Choroid plexus epithelial cell (primary cell): ENCODE data around the gene KIR2DL1.
"Not testable (repeated sequence)": the region's sequence is repeated elsewhere in the genome, so short reads cannot be mapped to it uniquely, and the experiment has no call there.

Experiments
- DNase-seq: peaks from one replicate; pipeline ENCODE4 v3.0.0-alpha.2; 2010; ENCODE audit warnings: low read depth
- H3K4me3 ChIP-seq: 2 replicates; pipeline ENCODE4 v1.5.1; 2011; ENCODE audit warnings: low read depth, mild to moderate bottlenecking, control low read depth, low read length, moderate library complexity
- TF ChIP-seq, protein P1 (sequence below): conservative IDR thresholded peaks from 2 replicates; pipeline ENCODE4 v1.5.1; 2011; ENCODE audit warnings: low read depth, mild to moderate bottlenecking, control low read depth, inconsistent platforms, low read length, moderate library complexity

Gene KIR2DL1

DNA sequence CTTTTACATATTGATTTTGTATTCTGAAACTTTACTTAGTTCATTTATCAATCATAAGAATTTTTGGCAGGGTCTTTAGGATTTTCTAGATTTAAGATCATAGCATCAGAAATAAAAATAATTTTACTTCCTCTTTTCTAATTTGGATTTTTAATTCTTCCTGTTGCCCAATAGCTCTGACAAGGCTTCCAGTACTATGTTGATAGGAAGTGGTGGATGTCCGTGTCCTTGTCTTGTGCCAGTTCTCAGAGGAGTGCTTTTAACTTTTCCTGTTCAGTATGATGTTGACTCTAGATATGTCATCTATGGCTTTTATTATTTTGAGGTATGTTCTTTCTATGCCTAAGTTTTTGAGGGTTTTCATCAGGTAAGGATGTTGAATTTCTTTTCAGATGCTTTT, 26.2 kb downstream of the KIR2DL1 start:
- no peak for DNase-seq
- TF ChIP-seq, protein P1, sequence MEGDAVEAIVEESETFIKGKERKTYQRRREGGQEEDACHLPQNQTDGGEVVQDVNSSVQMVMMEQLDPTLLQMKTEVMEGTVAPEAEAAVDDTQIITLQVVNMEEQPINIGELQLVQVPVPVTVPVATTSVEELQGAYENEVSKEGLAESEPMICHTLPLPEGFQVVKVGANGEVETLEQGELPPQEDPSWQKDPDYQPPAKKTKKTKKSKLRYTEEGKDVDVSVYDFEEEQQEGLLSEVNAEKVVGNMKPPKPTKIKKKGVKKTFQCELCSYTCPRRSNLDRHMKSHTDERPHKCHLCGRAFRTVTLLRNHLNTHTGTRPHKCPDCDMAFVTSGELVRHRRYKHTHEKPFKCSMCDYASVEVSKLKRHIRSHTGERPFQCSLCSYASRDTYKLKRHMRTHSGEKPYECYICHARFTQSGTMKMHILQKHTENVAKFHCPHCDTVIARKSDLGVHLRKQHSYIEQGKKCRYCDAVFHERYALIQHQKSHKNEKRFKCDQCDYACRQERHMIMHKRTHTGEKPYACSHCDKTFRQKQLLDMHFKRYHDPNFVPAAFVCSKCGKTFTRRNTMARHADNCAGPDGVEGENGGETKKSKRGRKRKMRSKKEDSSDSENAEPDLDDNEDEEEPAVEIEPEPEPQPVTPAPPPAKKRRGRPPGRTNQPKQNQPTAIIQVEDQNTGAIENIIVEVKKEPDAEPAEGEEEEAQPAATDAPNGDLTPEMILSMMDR, result no peak
- H3K4me3 ChIP-seq, result no peak overlapping the region

DNA sequence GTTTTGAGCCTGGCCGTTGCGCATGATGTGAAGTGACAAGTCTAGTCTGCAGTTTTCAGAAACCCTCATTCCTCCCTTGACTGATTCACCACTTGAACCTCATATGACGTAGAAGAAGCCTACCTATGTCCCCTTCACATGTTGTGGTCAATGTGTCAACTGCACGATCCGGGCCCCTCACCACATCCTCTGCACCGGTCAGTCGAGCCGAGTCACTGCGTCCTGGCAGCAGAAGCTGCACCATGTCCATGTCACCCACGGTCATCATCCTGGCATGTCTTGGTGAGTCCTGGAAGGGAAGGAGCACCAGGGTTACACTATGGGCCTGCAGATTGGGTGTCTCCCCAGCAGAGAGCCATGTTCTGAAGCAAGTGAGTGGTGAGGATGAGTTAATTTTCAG, 33.8 kb downstream of the KIR2DL1 start, which contains the start of gene KIR2DL4:
Gene KIR2DL4 (plus strand): TSS at position 201 of the 400 bp plus-strand sequence. CDS start 42 bp downstream, at position 243.
- TF ChIP-seq, protein P1, result no peak
- no peak for DNase-seq
- no peak within 1 kb of the TSS for H3K4me3 ChIP-seq

DNA sequence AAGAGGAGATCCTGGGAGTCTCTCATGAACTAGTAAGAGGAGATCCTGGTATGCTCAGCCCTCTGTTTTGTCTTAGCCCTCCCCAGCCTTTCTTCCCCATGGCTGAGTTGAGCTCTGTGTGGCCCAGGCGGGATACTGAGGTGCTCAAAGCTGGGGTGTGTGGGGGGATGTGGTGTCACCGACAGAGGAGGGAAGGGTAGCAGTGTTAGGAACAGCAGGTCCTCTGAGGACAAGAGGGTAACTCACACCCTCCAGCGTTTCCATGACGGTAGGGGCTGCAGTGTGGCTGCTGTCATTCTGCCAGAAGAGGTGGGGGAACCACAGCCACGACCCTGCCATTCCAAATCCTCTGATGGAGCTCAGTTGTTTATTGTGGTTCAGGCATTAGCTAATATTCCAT, 34.5 kb downstream of the KIR2DL1 start:
- H3K4me3 ChIP-seq, result no peak overlapping the region
- no peak for DNase-seq
- TF ChIP-seq, protein P1, result no peak

DNA sequence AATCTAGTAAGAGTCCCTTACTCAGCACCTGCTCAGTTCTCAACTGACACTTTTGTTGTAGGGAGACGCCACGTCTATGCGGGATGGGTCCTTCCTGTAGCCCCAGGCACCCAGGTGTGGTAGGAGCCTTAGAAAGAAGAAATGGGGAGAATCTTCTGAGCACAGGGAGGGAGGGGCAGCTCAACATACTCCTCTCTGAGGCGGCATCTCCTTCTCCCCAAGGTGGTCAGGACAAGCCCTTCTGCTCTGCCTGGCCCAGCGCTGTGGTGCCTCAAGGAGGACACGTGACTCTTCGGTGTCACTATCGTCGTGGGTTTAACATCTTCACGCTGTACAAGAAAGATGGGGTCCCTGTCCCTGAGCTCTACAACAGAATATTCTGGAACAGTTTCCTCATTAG, 35.0 kb downstream of the KIR2DL1 start:
- TF ChIP-seq, protein P1, result no peak

DNA sequence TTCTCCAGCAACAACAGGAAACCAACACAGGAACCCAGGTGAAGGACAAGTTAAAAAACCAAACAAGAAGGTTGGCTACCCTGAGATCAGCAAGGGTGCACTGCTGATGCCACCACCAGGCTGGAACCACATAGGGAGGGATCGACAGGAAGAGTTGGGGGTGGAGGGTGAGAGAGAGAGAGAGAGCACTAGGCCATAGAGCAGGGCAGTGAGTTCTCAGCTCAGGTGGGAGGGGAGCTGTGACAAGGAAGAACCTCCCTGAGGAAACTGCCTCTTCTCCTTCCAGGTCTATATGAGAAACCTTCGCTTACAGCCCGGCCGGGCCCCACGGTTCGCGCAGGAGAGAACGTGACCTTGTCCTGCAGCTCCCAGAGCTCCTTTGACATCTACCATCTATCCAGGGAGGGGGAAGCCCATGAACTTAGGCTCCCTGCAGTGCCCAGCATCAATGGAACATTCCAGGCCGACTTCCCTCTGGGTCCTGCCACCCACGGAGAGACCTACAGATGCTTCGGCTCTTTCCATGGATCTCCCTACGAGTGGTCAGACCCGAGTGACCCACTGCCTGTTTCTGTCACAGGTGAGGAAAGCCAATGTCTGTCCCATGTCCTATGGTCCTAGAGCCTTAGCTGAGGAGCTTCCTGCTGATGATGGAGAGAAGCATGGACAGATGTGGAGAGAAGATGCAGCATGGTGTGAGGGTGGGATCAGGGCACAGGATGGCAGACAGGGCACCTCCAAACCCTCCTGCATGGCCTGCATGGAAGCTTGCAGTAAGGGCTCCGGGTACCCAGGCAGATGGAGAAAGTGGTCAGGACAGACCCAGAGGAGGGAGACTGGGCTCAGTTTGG, 36.3 kb downstream of the KIR2DL1 start:
- TF ChIP-seq, protein P1, result no peak
- no peak for DNase-seq

More for the DNA sequence above, 35.0 kb downstream of the KIR2DL1 start:
- DNase-seq, result no peak
- H3K4me3 ChIP-seq, result no peak overlapping the region

DNA sequence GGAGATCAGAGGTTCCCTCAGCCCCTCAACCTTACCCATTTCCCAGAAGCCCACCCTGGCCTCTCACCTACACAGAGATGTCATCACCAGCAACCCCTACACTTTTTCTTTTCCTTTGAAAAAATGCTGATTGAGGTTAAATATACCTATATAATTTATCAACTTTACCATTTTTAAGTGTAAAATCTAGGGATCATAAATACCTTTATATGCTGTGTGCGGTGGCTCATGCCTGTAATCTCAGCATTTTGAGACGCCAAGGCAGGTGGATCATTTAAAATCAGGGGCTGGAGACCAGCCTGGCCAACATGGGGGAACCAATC, 36.9 kb downstream of the KIR2DL1 start:
- H3K4me3 ChIP-seq, result no peak overlapping the region
- TF ChIP-seq, protein P1, result no peak
- DNase-seq, result no peak

More for the DNA sequence above, 36.3 kb downstream of the KIR2DL1 start:
- H3K4me3 ChIP-seq, result no peak overlapping the region

DNA sequence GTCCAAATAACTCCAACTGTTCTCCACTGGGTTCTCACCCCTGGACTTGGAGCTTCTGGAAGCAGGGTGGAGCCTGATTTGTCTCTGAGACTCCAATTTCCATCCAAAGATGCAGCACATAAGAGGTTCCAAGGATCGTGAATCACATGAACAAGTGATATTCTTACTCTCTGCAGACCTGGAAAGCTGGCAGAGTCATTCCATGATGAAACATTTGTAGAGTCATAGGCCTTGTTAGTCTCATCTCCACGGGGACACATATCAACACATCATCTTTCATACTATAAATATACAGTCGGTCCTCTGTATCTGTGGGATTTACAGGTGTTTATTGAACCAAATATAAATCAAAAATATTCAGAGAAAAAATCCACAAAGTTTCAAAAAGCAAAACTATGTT, 45.0 kb downstream of the KIR2DL1 start:
- DNase-seq, result not testable (repeated sequence)

DNA sequence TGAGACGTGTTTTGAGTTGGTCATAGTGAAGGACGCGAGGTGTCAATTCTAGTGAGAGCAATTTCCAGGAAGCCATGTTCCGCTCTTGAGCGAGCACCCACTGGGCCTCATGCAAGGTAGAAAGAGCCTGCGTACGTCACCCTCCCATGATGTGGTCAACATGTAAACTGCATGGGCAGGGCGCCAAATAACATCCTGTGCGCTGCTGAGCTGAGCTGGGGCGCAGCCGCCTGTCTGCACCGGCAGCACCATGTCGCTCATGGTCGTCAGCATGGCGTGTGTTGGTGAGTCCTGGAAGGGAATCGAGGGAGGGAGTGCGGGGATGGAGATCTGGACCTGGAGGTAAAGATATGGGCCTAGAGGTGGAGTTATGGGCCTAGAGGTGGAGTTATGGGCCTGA, 46.7 kb downstream of the KIR2DL1 start, which contains the start of gene KIR3DL1:
Gene KIR3DL1 (plus strand): TSS at position 218 of the 400 bp plus-strand sequence.
- not testable (repeated sequence) for H3K4me3 ChIP-seq, DNase-seq

More for the DNA sequence above, 45.0 kb downstream of the KIR2DL1 start:
- H3K4me3 ChIP-seq, result not testable (repeated sequence)
